ENCODE measurements around the gene GDF9. TPM values are rescaled to one million over a fixed set of nuclear protein-coding genes. Genes with fewer than 3 reads are reported as not detected.

The GDF9 gene
- total RNA-seq, 3 donors from 2014 or later (not counting 1 experiment from before 2014, with no cell fraction given) = 0.53 to 0.78 (median 0.57) TPM

GRCh38 chr5:132883261-132883834 lies 17.1 kb upstream of the GDF9 start:
- H3K36me3 ChIP-seq (ENCODE audit: control insufficient read depth, insufficient read depth, low read length) = peaks cover 69% of the 10 kb centered on the region
- peaks cover 22% of the 10 kb centered on the region for H3K36me3 Mint-ChIP-seq

DNA sequence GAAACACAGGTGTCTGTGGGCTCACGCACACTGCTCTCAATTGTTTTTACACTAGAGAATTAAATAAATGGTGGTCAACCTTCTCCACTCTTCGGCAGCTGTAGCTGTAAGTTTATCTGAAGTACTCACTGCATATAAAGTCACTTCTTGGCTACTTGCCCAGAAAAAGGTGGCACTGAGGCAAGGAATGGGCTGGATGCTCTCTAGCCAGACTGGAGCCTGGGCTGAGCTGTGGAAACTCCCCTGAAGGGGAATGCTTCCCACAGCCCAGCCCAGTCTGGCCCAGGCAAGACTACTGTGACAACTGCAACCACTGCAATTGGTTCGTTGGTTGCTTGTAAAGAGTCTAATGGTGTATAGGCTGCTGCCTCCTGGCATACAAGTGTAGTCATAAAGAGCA lies 11.7 kb upstream of the GDF9 start:
- peaks cover 2% of the 10 kb centered on the region for H3K36me3 Mint-ChIP-seq
- intact Hi-C loops (cut with micrococcal nuclease) = no loop called here
- TF ChIP-seq, protein P1, sequence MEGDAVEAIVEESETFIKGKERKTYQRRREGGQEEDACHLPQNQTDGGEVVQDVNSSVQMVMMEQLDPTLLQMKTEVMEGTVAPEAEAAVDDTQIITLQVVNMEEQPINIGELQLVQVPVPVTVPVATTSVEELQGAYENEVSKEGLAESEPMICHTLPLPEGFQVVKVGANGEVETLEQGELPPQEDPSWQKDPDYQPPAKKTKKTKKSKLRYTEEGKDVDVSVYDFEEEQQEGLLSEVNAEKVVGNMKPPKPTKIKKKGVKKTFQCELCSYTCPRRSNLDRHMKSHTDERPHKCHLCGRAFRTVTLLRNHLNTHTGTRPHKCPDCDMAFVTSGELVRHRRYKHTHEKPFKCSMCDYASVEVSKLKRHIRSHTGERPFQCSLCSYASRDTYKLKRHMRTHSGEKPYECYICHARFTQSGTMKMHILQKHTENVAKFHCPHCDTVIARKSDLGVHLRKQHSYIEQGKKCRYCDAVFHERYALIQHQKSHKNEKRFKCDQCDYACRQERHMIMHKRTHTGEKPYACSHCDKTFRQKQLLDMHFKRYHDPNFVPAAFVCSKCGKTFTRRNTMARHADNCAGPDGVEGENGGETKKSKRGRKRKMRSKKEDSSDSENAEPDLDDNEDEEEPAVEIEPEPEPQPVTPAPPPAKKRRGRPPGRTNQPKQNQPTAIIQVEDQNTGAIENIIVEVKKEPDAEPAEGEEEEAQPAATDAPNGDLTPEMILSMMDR (IDR thresholded peaks at IDR 0.05) = no peak
- no peaks in the 10 kb centered on the region for H3K27me3 Mint-ChIP-seq (ENCODE audit: low read depth in 2 of 2)
- Histone ChIP-seq H3K36me3 (ENCODE audit: control insufficient read depth, insufficient read depth, low read length) (peaks cover 59% of the 10 kb centered on the region), H3K27ac (ENCODE audit: low read length) (no peak overlapping the region), H3K9me3 (ENCODE audit: control insufficient read depth, insufficient read depth, low read length) (no peaks in the 10 kb centered on the region), H3K27me3 (ENCODE audit: control insufficient read depth, insufficient read depth, low read length) (no peaks in the 10 kb centered on the region), H3K4me3 (ENCODE audit: low read length) (no peak overlapping the region), H3K4me1 (ENCODE audit: control insufficient read depth, insufficient read depth, low read length) (no peaks in the 10 kb centered on the region)
- no peak overlapping the region for H3K4me3 Mint-ChIP-seq
- H3K9me3 Mint-ChIP-seq = no peaks in the 10 kb centered on the region
- no peak for DNase-seq
- ATAC-seq = no peak
- H3K4me1 Mint-ChIP-seq = no peaks in the 10 kb centered on the region
- H3K27ac Mint-ChIP-seq = no peak overlapping the region
- WGBS (ENCODE audit: insufficient coverage) = 100% methylated on average over 3 of the region's 3 CpGs

More at GRCh38 chr5:132883261-132883834, 17.1 kb upstream of the GDF9 start:
- 44% methylated on average over 2 of the region's 2 CpGs for WGBS (ENCODE audit: insufficient coverage)
- H3K4me1 ChIP-seq (ENCODE audit: control insufficient read depth, insufficient read depth, low read length) = no peaks in the 10 kb centered on the region
- peak overlapping the region; percentile 43 to 70 for H3K27ac Mint-ChIP-seq
- H3K9me3 Mint-ChIP-seq = no peaks in the 10 kb centered on the region
- no peak overlapping the region for H3K4me3 Mint-ChIP-seq
- intact Hi-C loops (cut with micrococcal nuclease) = loop anchor here (1.0 kb wide), 2 partner anchors 53 to 498 kb away; partner anchors contain the start of gene SHROOM1
- H3K27me3 Mint-ChIP-seq (ENCODE audit: low read depth in 2 of 2) = no peaks in the 10 kb centered on the region
- ATAC-seq = peak; percentile 73 to 74 (median 73)
- H3K4me1 Mint-ChIP-seq = peaks cover 0 to 5% of the 10 kb centered on the region in 2 donors
- DNase-seq = peak in 1 of 2 donors; percentile 68
- H3K27me3 ChIP-seq (ENCODE audit: control insufficient read depth, insufficient read depth, low read length) = no peaks in the 10 kb centered on the region
- H3K4me3 ChIP-seq (ENCODE audit: low read length) = no peak overlapping the region
- TF ChIP-seq, protein P1 (IDR thresholded peaks at IDR 0.05) = peak; percentile 44
- no peak overlapping the region for H3K27ac ChIP-seq (ENCODE audit: low read length)
- no peaks in the 10 kb centered on the region for H3K9me3 ChIP-seq (ENCODE audit: control insufficient read depth, insufficient read depth, low read length)

DNA sequence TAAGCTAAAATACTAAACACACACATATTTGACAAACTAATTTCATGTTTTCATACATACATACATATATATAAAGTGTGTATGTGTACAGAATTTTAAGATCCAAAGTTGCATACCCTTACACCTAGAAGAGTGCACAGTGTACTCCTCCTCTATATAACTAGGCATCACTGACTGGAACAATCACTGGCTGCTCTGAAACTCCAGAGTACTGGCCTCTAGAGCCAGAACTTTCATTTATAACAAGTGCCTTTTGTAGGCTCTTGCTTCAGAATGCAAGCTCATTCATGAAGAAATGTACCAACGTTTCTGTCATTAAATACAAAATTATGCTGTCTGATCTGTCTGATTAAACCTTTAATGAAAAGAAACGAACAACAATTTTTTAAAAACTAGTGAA lies 11.2 kb upstream of the GDF9 start:
- ATAC-seq = no peak
- no peak for DNase-seq
- H3K27ac ChIP-seq (ENCODE audit: low read length) = no peak overlapping the region
- H3K27me3 Mint-ChIP-seq (ENCODE audit: low read depth in 2 of 2) = no peaks in the 10 kb centered on the region
- H3K9me3 ChIP-seq (ENCODE audit: control insufficient read depth, insufficient read depth, low read length) = no peaks in the 10 kb centered on the region
- WGBS (ENCODE audit: insufficient coverage) = 87% methylated on average over 2 of the region's 2 CpGs
- no peaks in the 10 kb centered on the region for H3K27me3 ChIP-seq (ENCODE audit: control insufficient read depth, insufficient read depth, low read length)
- no peaks in the 10 kb centered on the region for H3K9me3 Mint-ChIP-seq
- intact Hi-C loops (cut with micrococcal nuclease) = no loop called here
- TF ChIP-seq, protein P1 (IDR thresholded peaks at IDR 0.05) = no peak
- H3K36me3 Mint-ChIP-seq = no peaks in the 10 kb centered on the region
- H3K27ac Mint-ChIP-seq = no peak overlapping the region
- no peak overlapping the region for H3K4me3 ChIP-seq (ENCODE audit: low read length)
- H3K4me1 Mint-ChIP-seq = no peaks in the 10 kb centered on the region
- peaks cover 56% of the 10 kb centered on the region for H3K36me3 ChIP-seq (ENCODE audit: control insufficient read depth, insufficient read depth, low read length)
- no peak overlapping the region for H3K4me3 Mint-ChIP-seq
- no peaks in the 10 kb centered on the region for H3K4me1 ChIP-seq (ENCODE audit: control insufficient read depth, insufficient read depth, low read length)
